WTC11 (cell line): ENCODE results near the gene FAM9C.

Source experiments
- ATF1 ChIP-seq: sonication (generic); formaldehyde crosslinking; IDR thresholded peaks from 2 replicates; pipeline ENCODE4 v1.8.1; 2023; ENCODE audit warnings: mild to moderate bottlenecking, moderate library complexity, missing genetic modification reagents
- CTCF ChIP-seq: fragments of 200-600 bp; IDR thresholded peaks from 2 replicates; pipeline ENCODE4 v1.8.0; 2022; ENCODE audit warnings: antibody characterized with exemption
- ESRRA ChIP-seq: sonication (generic); formaldehyde crosslinking; IDR thresholded peaks from 2 replicates; pipeline ENCODE4 v1.8.1; 2022; ENCODE audit warnings: mild to moderate bottlenecking, missing genetic modification reagents, borderline replicate concordance
- MAX ChIP-seq: sonication (generic); formaldehyde crosslinking; IDR thresholded peaks from 2 replicates; pipeline ENCODE4 v1.8.0; 2022; ENCODE audit warnings: mild to moderate bottlenecking, missing genetic modification reagents
- NFE2L1 ChIP-seq: sonication (generic); formaldehyde crosslinking; IDR thresholded peaks from 2 replicates; pipeline ENCODE4 v1.8.1; 2023; ENCODE audit warnings: missing genetic modification reagents
- NR2C2 ChIP-seq: sonication (generic); formaldehyde crosslinking; IDR thresholded peaks from 2 replicates; pipeline ENCODE4 v1.8.0; 2022; ENCODE audit warnings: mild to moderate bottlenecking, missing genetic modification reagents
- SMAD3 ChIP-seq: sonication (generic); formaldehyde crosslinking; IDR thresholded peaks from 2 replicates; pipeline ENCODE4 v1.8.0; 2022; ENCODE audit warnings: missing genetic modification reagents, mild to moderate bottlenecking, borderline replicate concordance
- ZNF317 ChIP-seq: sonication (generic); formaldehyde crosslinking; IDR thresholded peaks from 2 replicates; pipeline ENCODE4 v1.8.1; 2023; ENCODE audit warnings: low read depth, mild to moderate bottlenecking, moderate library complexity, missing genetic modification reagents, borderline replicate concordance
- TF ChIP-seq, protein P1 (sequence below): sonication (generic); formaldehyde crosslinking; IDR thresholded peaks from 2 replicates; pipeline ENCODE4 v1.8.0; 2023; ENCODE audit warnings: mild to moderate bottlenecking, missing genetic modification reagents
- TF ChIP-seq, protein P2 (sequence below): sonication (generic); formaldehyde crosslinking; IDR thresholded peaks from 2 replicates; pipeline ENCODE4 v1.8.1; 2022; ENCODE audit warnings: missing genetic modification reagents, borderline replicate concordance
- TF ChIP-seq, protein P3 (sequence below): sonication (generic); formaldehyde crosslinking; conservative IDR thresholded peaks from 2 replicates; pipeline ENCODE4 v1.8.1; 2022; ENCODE audit warnings: mild to moderate bottlenecking, missing genetic modification reagents

DNA sequence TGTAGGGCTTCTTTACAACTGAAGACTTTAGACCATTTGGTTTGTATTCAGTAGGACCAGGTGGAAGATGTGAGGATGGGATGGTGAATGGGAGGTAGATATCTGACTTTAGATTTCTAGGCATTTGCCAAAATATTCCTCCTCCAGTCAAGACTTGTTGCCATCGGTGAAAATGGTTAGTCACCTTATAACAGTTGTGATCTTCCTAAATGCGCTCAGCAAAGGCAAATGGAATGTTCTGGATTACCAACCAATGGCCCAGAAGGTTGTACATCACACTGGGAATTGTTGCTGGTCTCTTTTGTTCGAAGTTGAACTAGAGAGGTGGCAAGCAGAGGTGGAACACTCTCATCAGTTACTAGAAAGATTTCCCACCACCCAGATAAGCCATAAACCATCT is 35.6 kb downstream of the FAM9C start:
- TF ChIP-seq CTCF = no peak
- TF ChIP-seq ZNF317 = no peak
- TF ChIP-seq ESRRA = no peak
- no peak for TF ChIP-seq ATF1 (CRISPR knock-in tag)
- TF ChIP-seq, protein P1, sequence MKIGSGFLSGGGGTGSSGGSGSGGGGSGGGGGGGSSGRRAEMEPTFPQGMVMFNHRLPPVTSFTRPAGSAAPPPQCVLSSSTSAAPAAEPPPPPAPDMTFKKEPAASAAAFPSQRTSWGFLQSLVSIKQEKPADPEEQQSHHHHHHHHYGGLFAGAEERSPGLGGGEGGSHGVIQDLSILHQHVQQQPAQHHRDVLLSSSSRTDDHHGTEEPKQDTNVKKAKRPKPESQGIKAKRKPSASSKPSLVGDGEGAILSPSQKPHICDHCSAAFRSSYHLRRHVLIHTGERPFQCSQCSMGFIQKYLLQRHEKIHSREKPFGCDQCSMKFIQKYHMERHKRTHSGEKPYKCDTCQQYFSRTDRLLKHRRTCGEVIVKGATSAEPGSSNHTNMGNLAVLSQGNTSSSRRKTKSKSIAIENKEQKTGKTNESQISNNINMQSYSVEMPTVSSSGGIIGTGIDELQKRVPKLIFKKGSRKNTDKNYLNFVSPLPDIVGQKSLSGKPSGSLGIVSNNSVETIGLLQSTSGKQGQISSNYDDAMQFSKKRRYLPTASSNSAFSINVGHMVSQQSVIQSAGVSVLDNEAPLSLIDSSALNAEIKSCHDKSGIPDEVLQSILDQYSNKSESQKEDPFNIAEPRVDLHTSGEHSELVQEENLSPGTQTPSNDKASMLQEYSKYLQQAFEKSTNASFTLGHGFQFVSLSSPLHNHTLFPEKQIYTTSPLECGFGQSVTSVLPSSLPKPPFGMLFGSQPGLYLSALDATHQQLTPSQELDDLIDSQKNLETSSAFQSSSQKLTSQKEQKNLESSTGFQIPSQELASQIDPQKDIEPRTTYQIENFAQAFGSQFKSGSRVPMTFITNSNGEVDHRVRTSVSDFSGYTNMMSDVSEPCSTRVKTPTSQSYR = no peak
- TF ChIP-seq, protein P2, sequence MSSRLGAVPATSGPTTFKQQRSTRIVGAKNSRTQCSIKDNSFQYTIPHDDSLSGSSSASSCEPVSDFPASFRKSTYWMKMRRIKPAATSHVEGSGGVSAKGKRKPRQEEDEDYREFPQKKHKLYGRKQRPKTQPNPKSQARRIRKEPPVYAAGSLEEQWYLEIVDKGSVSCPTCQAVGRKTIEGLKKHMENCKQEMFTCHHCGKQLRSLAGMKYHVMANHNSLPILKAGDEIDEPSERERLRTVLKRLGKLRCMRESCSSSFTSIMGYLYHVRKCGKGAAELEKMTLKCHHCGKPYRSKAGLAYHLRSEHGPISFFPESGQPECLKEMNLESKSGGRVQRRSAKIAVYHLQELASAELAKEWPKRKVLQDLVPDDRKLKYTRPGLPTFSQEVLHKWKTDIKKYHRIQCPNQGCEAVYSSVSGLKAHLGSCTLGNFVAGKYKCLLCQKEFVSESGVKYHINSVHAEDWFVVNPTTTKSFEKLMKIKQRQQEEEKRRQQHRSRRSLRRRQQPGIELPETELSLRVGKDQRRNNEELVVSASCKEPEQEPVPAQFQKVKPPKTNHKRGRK (CRISPR knock-in tag) = no peak
- no peak for TF ChIP-seq NR2C2 (CRISPR knock-in tag)
- no peak for TF ChIP-seq SMAD3 (CRISPR knock-in tag)
- no peak for TF ChIP-seq NFE2L1 (CRISPR knock-in tag)
- TF ChIP-seq, protein P3, sequence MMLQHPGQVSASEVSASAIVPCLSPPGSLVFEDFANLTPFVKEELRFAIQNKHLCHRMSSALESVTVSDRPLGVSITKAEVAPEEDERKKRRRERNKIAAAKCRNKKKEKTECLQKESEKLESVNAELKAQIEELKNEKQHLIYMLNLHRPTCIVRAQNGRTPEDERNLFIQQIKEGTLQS (CRISPR knock-in tag) = no peak
- no peak for TF ChIP-seq MAX (CRISPR knock-in tag)
